IPS-15b (cell line): ENCODE measurements around the gene GDPD2.

Source experiments
- H3K27me3 ChIP-seq: one replicate; pipeline ENCODE4 v1.6.1; 2013; ENCODE audit warnings: low read length; ENCODE audit not compliant: control insufficient read depth, insufficient read depth
- H3K36me3 ChIP-seq: one replicate; pipeline ENCODE4 v1.6.1; 2013; ENCODE audit warnings: low read length; ENCODE audit not compliant: control insufficient read depth, insufficient read depth
- H3K4me1 ChIP-seq: one replicate; pipeline ENCODE4 v1.6.1; 2013; ENCODE audit warnings: mild to moderate bottlenecking, low read length; ENCODE audit not compliant: control insufficient read depth, insufficient read depth
- H3K4me3 ChIP-seq: one replicate; pipeline ENCODE4 v1.5.1; 2013; ENCODE audit warnings: low read depth, low read length
- H3K9ac ChIP-seq: one replicate; pipeline ENCODE4 v1.6.1; 2013; ENCODE audit warnings: low read depth, mild to moderate bottlenecking, low read length
- H3K9me3 ChIP-seq: one replicate; pipeline ENCODE4 v1.6.1; 2013; ENCODE audit warnings: mild to moderate bottlenecking, low read length; ENCODE audit not compliant: control insufficient read depth, insufficient read depth

Gene GDPD2

DNA sequence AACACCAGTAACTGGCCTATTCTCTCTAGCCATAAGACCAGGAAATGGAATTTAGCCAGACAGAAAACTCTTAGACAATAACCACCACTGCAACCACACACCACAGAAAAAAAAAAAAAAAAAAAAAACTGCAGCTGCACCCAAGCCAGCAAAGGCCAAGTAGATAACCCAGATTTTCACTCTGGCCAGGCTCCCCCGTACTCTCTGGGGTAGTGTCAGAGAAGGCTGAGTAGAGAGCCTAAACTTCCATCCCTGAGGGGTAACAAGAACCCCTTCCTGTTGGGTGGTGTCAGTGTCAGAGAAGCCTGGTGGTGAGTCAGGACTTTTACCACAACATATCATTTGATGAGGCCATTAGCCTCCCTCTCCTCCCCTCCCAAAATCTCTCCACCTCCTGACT lies 15.9 kb downstream of the GDPD2 start:
- H3K9me3 ChIP-seq = no peaks in the 10 kb centered on the region
- no peak overlapping the region for H3K9ac ChIP-seq
- H3K36me3 ChIP-seq = no peaks in the 10 kb centered on the region
- peaks cover 7% of the 10 kb centered on the region for H3K27me3 ChIP-seq
- no peak overlapping the region for H3K4me3 ChIP-seq
- H3K4me1 ChIP-seq = no peaks in the 10 kb centered on the region

DNA sequence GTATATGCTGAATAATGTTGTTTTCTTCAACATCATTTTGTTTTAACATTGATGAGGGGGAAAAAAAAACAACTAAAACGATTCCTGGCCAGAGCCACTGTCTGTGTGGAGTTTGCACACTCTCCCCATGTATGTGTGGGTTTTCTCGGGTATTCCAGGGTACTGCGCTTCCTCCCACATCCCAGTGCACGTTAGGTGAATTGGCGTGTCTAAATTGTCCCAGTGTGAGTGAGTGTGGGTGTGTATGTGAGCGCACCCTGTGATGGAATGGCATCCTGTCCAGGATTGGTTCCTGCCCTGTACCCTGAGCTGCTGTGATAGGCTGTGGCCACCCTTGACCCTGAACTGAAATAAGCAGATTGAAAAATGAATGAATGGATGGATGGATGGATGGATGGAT lies 19.1 kb downstream of the GDPD2 start:
- H3K27me3 ChIP-seq = peaks cover 20% of the 10 kb centered on the region
- H3K4me1 ChIP-seq = no peaks in the 10 kb centered on the region
- no peaks in the 10 kb centered on the region for H3K36me3 ChIP-seq
- no peak overlapping the region for H3K4me3 ChIP-seq
- H3K9ac ChIP-seq = no peak overlapping the region
- no peaks in the 10 kb centered on the region for H3K9me3 ChIP-seq

DNA sequence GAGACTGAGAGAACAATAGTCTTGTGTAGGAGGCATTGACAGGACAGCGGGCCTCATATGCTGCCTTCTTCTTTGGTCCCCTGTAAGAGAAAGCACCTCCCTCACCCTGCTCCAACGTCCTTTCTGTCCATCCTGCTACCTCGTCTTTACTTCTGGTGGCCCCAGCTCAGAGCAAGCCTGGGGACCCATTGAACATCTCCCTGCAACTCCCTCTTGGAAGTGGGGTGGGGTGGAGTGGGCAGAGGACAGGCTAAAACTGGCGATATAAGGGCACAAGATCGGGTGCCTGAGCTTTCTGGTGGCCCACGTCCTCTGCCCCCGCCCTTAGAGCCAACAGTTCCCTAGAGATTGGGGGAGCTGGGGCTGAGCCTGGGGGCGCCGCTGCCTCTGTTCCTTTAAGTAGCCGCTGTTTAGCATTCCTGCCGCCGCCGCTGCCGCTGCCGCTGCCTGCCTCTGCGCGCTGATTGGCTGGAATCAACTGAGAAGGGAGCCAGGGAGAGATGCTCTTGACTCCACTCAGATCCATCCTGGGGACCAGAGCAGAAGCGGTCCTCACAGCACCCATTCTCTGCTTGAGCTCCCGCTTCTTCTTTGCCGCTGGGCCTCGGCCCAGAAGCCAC lies 21.3 kb downstream of the GDPD2 start, which contains the start of gene DLG3:
Gene DLG3, plus strand, starts transcription at position 510 of the 620 bp plus-strand sequence. CDS start 367 bp downstream, outside the sequence.
- no peaks in the 10 kb centered on the region for H3K4me1 ChIP-seq
- H3K9ac ChIP-seq = no peak within 1 kb of the TSS
- no peaks in the 10 kb centered on the region for H3K36me3 ChIP-seq
- H3K4me3 ChIP-seq = peak within 1 kb of the TSS; percentile 30
- no peaks in the 10 kb centered on the region for H3K9me3 ChIP-seq
- H3K27me3 ChIP-seq = peaks cover 20% of the 10 kb centered on the region

DNA sequence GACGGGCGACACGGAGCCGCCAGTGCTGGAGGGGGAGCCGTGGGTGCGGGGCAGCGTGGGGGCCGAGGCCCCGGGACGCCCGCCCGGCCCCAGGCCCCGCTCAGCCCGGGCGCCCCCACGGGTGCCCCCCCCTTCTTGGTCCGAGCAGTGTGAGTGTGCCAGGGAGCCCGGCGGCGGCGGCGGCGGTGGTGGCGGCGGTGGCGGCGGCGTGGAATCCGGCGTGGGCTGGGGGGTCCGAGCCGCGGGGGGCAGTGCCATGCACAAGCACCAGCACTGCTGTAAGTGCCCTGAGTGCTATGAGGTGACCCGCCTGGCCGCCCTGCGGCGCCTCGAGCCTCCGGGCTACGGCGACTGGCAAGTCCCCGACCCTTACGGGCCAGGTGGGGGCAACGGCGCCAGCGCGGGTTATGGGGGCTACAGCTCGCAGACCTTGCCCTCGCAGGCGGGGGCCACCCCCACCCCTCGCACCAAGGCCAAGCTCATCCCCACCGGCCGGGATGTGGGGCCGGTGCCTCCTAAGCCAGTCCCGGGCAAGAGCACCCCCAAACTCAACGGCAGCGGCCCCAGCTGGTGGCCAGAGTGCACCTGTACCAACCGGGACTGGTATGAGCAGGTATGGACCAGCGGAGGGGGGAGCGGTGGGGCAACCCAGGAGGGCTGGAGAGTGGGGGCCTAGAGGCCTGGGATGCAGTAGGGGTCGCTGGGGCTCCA lies 22.0 kb downstream of the GDPD2 start:
- no peaks in the 10 kb centered on the region for H3K4me1 ChIP-seq
- H3K4me3 ChIP-seq = peak overlapping the region; percentile 30
- H3K9ac ChIP-seq = no peak overlapping the region
- no peaks in the 10 kb centered on the region for H3K9me3 ChIP-seq
- H3K27me3 ChIP-seq = peaks cover 20% of the 10 kb centered on the region
- H3K36me3 ChIP-seq = no peaks in the 10 kb centered on the region

DNA sequence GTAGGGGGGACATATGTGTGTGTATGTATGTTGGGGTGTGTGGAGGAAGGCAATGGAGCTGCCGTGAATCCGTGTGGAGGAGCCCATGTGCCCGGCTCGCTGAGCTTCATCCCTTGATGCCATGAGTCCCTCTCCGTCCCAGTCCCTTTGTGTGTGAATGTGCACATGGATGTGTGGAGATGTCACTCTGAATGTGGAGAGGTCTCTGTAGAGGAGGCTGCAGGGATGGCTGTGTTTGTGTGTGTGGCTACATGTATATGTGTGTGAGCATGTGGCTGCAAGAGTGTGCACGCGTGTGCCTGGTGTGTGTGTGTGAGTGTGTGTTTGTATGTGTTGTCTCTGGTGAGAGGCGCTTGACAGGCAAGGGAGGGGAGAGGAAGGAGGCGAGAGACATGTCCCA lies 22.8 kb downstream of the GDPD2 start:
- Histone ChIP-seq H3K9me3 (no peaks in the 10 kb centered on the region), H3K4me3 (no peak overlapping the region), H3K9ac (no peak overlapping the region), H3K27me3 (peaks cover 20% of the 10 kb centered on the region), H3K4me1 (no peaks in the 10 kb centered on the region), H3K36me3 (no peaks in the 10 kb centered on the region)

DNA sequence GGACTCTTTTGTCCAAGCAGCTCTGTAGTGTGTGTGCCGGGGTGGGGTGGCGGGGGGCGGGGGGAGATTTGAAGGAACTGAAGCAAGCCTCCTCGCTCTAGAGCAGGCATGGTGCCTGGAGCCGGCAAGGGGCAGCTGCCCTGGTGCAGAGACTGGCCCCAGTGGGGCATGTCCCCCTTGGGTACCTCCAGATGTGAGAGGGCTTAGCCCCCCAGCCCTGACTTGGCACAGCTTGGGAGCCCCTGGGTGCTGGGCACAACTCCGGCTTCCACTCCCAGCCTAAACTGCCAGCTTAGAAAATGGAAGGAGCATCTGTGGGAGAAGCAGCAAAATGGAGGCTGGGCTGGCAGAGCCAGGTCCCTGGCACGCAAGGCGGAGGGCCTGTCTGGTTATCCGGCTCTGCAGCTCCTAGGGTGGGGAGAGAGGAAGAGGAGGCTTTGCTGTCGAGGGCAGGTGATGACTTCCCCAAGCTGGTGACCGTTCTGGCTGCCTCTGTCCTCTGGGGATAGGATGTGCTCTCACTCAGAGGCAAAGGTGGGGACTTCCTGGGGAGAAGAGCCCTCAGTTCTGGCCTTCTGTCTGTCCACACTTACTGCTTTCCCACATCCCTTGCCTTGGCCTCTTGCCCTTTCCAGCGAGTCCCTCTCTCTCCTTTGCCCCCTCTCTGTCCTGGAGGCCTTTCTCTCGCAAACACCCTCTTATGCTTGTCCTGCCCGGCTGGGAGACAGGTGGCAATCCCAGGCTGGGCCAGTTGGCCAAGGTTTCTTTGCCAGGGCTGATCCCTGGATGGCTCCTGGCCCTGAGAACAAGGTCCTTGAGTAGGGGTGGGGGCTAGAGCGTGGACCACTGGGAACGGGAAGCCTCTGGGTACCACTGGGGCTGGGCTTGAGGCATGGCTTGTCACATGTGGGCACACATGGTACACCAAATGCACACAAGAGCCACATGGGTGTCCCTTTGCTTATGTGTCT lies 23.6 kb downstream of the GDPD2 start:
- Histone ChIP-seq H3K27me3 (peaks cover 20% of the 10 kb centered on the region), H3K4me1 (no peaks in the 10 kb centered on the region), H3K9ac (no peak overlapping the region), H3K36me3 (no peaks in the 10 kb centered on the region), H3K4me3 (no peak overlapping the region), H3K9me3 (no peaks in the 10 kb centered on the region)

DNA sequence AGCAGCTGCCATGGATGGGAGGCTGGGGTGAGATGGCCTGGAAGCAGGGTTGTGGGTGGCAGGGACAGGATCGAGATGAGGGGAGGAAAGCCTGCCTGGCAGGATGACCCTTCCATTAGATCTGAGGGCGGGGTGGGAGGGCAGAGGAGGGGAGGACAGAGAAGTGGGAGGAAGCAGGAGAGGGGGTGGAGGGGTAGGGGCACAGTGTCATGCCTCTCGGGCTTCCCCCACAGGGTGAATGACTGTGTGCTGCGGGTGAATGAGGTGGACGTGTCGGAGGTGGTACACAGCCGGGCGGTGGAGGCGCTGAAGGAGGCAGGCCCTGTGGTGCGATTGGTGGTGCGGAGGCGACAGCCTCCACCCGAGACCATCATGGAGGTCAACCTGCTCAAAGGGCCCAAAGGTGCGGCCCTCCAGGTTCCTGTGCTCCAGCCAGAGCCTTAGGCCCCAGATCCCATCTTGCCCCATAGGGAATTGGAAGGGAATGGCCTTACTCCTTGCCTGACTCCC lies 26.4 kb downstream of the GDPD2 start:
- Histone ChIP-seq H3K36me3 (no peaks in the 10 kb centered on the region), H3K4me3 (no peak overlapping the region), H3K27me3 (peaks cover 11% of the 10 kb centered on the region), H3K4me1 (peaks cover 4% of the 10 kb centered on the region), H3K9me3 (peaks cover 2% of the 10 kb centered on the region), H3K9ac (no peak overlapping the region)

DNA sequence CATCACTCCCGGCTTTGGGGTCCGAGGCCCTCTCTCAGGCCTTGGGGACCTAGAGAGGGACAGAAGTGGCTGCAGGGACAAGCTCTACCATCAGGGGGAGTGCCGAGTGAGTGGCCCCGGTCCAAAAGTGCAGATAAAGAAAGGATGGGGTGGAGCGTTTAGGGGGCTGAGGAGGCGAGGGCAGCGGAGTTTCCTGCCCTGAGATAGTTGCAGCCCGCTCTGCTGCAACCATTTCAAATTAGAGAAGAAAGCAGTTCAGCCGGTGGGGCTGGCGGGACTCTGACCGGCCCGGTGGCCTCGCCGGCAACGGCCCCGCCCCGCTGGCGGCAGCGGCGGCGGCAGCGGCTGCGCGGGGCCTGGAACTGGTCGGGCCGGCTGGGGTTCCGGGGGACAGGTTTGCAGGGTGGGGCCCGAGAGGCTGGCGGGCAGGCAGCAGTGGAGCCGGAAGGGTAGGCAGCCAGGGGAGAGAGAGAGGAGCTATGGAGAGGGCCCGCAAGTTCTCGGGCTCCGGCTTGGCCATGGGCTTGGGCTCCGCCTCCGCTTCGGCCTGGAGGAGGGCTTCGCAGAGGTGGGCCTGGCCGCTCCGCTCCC lies 29.1 kb downstream of the GDPD2 start:
- H3K9me3 ChIP-seq = peaks cover 2% of the 10 kb centered on the region
- peaks cover 4% of the 10 kb centered on the region for H3K4me1 ChIP-seq
- no peak overlapping the region for H3K9ac ChIP-seq
- no peaks in the 10 kb centered on the region for H3K27me3 ChIP-seq
- peak overlapping the region; percentile 43 for H3K4me3 ChIP-seq
- H3K36me3 ChIP-seq = no peaks in the 10 kb centered on the region

DNA sequence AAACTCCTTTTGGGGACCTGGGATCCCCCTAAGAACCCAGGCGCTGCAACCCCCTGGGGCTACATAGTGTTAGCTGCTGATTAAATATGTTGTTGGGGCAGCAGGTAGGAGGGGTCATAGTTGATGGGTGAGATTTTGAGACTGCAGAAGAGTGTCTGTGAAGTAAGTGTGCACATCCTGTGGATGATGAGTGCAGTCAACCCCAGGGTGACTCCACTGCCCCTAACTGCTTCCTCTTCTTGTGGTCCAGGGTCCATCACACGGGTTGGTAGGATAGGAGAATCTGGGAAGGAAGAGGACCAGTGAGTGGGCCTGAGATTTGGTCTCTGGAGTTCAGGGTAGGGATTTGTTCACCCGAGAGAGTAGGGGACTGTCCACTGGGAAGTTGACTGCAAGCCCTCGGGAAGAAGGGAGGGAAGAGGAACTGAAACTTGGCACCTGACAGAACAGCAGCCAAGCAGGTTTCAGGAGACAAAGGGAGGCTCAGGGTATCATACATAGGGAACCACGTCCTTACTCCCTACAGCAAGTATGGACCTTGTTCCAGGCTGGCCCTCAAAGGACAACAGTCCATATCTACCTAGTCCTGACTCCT lies 30.0 kb downstream of the GDPD2 start:
- Histone ChIP-seq H3K9me3 (peaks cover 2% of the 10 kb centered on the region), H3K4me3 (peak overlapping the region; percentile 43), H3K36me3 (no peaks in the 10 kb centered on the region), H3K4me1 (peaks cover 4% of the 10 kb centered on the region), H3K9ac (no peak overlapping the region), H3K27me3 (no peaks in the 10 kb centered on the region)

DNA sequence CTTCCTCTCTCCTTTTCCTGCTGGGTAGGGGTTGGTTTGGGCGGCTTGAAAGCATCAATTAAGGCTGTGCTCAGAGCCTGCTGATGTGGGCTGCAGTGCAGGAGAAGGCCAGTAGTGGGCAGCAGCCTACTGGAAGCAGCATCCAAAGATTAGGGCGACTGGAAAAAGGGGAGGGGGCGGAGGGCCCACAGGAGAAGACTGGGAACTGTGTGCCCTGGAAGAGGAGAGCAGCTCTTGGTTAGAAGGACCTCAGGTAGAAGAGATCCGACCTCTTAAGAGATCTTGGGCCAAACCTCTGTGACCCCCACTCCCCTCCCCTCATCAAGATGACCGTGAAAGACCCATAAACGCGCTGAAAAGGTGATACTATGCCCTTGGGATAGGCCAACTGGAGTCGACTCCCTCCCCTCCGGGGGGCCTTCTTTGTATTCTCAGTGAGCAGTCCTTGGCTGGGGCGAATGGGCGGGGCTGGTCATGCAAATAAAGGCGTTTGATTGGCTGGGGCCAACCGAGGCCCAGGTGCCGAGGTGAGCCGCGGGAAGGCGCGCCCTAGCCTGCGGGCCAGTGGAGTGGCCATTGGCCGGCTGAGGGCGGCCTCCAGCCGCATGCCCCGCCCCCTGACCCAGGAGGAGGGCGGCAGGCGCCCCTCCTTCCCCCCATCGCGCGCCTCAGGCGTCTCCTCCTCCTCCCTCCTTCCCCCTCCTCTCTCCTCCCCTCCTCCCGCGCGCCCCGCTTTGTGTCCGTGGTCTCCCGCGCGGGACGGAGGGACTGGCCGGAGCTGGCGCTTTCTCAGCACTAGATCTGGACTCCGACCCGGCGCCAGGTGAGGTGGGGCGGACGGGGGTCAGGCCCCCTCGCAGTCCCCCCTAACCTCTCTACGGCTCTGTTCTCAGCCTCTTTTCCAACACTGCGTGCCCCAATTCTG lies 31.6 kb downstream of the GDPD2 start:
- no peaks in the 10 kb centered on the region for H3K27me3 ChIP-seq
- no peaks in the 10 kb centered on the region for H3K36me3 ChIP-seq
- peak overlapping the region; percentile 75 for H3K4me3 ChIP-seq
- peaks cover 2% of the 10 kb centered on the region for H3K9me3 ChIP-seq
- peaks cover 4% of the 10 kb centered on the region for H3K4me1 ChIP-seq
- peak overlapping the region; percentile 93 for H3K9ac ChIP-seq
